Neural cell (in vitro differentiated cells): ENCODE data around the gene ADIG. TPM values are rescaled to one million over a fixed set of nuclear protein-coding genes. Genes with fewer than 3 reads are reported as not detected.

Experiments
- H2AFZ ChIP-seq: fragments of 200-600, 300-800 bp; sonication (generic), shearing (Covaris generic); 2 replicates; pipeline ENCODE4 v1.6.0; 2014; ENCODE audit warnings: low read depth, mild to moderate bottlenecking, antibody characterized with exemption, low read length, moderate library complexity
- H3F3A ChIP-seq: fragments of 200-600 bp; shearing (Covaris generic); 2 replicates; pipeline ENCODE4 v1.6.1; 2016; ENCODE audit warnings: mild to moderate bottlenecking, moderate library complexity, mixed read lengths, antibody characterized with exemption, low read length; ENCODE audit not compliant: insufficient read depth, poor library complexity, severe bottlenecking
- H3K27ac ChIP-seq: fragments of 200-600, 300-800 bp; sonication (generic), shearing (Covaris generic); 2 replicates; pipeline ENCODE4 v1.5.1; 2014; ENCODE audit warnings: mild to moderate bottlenecking, low read length, moderate library complexity
- H3K27me3 ChIP-seq: fragments of 300-800, 200-600 bp; sonication (generic), shearing (Covaris generic); 2 replicates; pipeline ENCODE4 v1.6.0; 2014; ENCODE audit warnings: mild to moderate bottlenecking, low read depth, low read length, moderate library complexity; ENCODE audit not compliant: insufficient read depth
- H3K36me3 ChIP-seq: fragments of 300-800, 200-600 bp; sonication (generic), shearing (Covaris generic); 2 replicates; pipeline ENCODE4 v1.5.1; 2014; ENCODE audit warnings: mild to moderate bottlenecking, antibody characterized with exemption, low read length, moderate library complexity; ENCODE audit not compliant: insufficient read depth
- H3K4me2 ChIP-seq: fragments of 300-800, 200-600 bp; sonication (generic), shearing (Covaris generic); 2 replicates; pipeline ENCODE4 v1.6.0; 2014; ENCODE audit warnings: mild to moderate bottlenecking, low read length
- H3K4me3 ChIP-seq: fragments of 300-800, 200-600 bp; sonication (generic), shearing (Covaris generic); 2 replicates; pipeline ENCODE4 v1.5.1; 2014; ENCODE audit warnings: mild to moderate bottlenecking, low read length, moderate library complexity
- H3K79me2 ChIP-seq: fragments of 200-600 bp; shearing (Covaris generic); replicated peaks from 2 replicates; pipeline ENCODE4 v1.6.0; 2014; ENCODE audit warnings: mild to moderate bottlenecking, low read length, moderate library complexity; ENCODE audit not compliant: insufficient read depth
- H3K9ac ChIP-seq: fragments of 300-800, 200-600 bp; sonication (generic), shearing (Covaris generic); 2 replicates; pipeline ENCODE4 v1.6.1; 2016; ENCODE audit warnings: mild to moderate bottlenecking, low read length, mixed read lengths
- H3K9me2 ChIP-seq: fragments of 200-600 bp; shearing (Covaris generic); 2 replicates; pipeline ENCODE4 v1.6.1; 2016; ENCODE audit warnings: mild to moderate bottlenecking, low read length, mixed read lengths; ENCODE audit not compliant: insufficient read depth
- H3K9me3 ChIP-seq: fragments of 200-600, 300-800 bp; sonication (generic), shearing (Covaris generic); 2 replicates; pipeline ENCODE4 v1.6.1; 2016; ENCODE audit warnings: mild to moderate bottlenecking, mixed run types, low read length, moderate library complexity, mixed read lengths
- H4K20me1 ChIP-seq: fragments of 200-600 bp; shearing (Covaris generic); 2 replicates; pipeline ENCODE4 v1.6.1; 2016; ENCODE audit warnings: mild to moderate bottlenecking, mixed run types; ENCODE audit not compliant: insufficient read depth
- CTCF ChIP-seq: fragments of 450-650 bp; IDR thresholded peaks from 2 replicates; pipeline ENCODE4 v1.5.1; 2014; ENCODE audit warnings: antibody characterized with exemption, mild to moderate bottlenecking, moderate library complexity; ENCODE audit not compliant: poor library complexity, severe bottlenecking
- EP300 ChIP-seq: fragments of 450-650 bp; conservative IDR thresholded peaks from 2 replicates; pipeline ENCODE4 v1.6.1; 2014; ENCODE audit warnings: antibody characterized with exemption, mild to moderate bottlenecking, moderate library complexity; ENCODE audit not compliant: poor library complexity, severe bottlenecking
- EZH2 ChIP-seq: fragments of 200-600, 300-800 bp; shearing (Covaris generic), sonication (generic); IDR thresholded peaks from 2 replicates; pipeline ENCODE4 v1.6.1; 2014; ENCODE audit warnings: antibody characterized with exemption, low read length, borderline replicate concordance, mild to moderate bottlenecking; ENCODE audit not compliant: insufficient read depth, poor library complexity, severe bottlenecking
- MXI1 ChIP-seq: fragments of 450-650 bp; conservative IDR thresholded peaks from 2 replicates; pipeline ENCODE4 v1.6.1; 2014; ENCODE audit warnings: antibody characterized with exemption, mild to moderate bottlenecking; ENCODE audit not compliant: poor library complexity, severe bottlenecking
- POLR2AphosphoS5 ChIP-seq: IDR thresholded peaks from 2 replicates; pipeline ENCODE4 v1.6.1; 2012
- RAD21 ChIP-seq: fragments of 450-650 bp; conservative IDR thresholded peaks from 2 replicates; pipeline ENCODE4 v1.6.1; 2014; ENCODE audit warnings: antibody characterized with exemption, mild to moderate bottlenecking, moderate library complexity
- SMC3 ChIP-seq: fragments of 450-650 bp; conservative IDR thresholded peaks from 2 replicates; pipeline ENCODE4 v1.6.1; 2014; ENCODE audit warnings: antibody characterized with exemption, mild to moderate bottlenecking, moderate library complexity; ENCODE audit not compliant: poor library complexity
- TAF1 ChIP-seq: IDR thresholded peaks from 2 replicates; pipeline ENCODE4 v1.6.1; 2012; ENCODE audit warnings: low read depth
- polyA plus RNA-seq: library from polyadenylated mRNA; depleted of rRNA; stranded (reverse); fragments of >200 nt; gene quantifications from 2 replicates; pipeline ENCODE4 v1.2.3, GENCODE V29; 2014
- TF ChIP-seq, protein P1 (sequence below): IDR thresholded peaks from 2 replicates; pipeline ENCODE4 v1.6.1; 2012; ENCODE audit warnings: borderline replicate concordance

The ADIG gene
- polyA plus RNA-seq, 1 donor from 2014 or later: not detected

DNA sequence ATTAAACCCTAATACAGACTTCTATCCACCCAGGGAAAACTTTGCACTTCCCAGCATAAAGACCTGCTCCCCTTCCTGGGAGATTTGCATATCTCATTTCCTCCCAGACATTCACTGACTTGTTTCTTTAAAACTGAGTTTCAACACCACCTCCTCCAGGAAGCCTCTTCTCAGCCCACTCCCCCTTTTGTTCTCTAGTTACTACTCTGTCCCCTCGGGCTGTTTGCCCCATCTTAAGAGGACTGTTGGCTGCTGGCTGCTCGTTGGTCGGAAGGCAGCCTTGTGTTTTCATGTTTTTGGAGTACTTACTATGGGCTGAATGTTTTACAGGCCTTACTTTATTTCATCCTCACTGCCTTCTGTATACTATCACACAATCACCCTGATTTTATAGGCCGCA, 27.2 kb downstream of the ADIG start (continued):
- TF ChIP-seq TAF1 (no peak), EZH2 (no peak)

GRCh38 chr20:38609815-38610214, 28.8 kb downstream of the ADIG start:
- TF ChIP-seq POLR2AphosphoS5 (no peak), TAF1 (no peak), CTCF (no peak), EZH2 (no peak), RAD21 (no peak)
- TF ChIP-seq, protein P1, sequence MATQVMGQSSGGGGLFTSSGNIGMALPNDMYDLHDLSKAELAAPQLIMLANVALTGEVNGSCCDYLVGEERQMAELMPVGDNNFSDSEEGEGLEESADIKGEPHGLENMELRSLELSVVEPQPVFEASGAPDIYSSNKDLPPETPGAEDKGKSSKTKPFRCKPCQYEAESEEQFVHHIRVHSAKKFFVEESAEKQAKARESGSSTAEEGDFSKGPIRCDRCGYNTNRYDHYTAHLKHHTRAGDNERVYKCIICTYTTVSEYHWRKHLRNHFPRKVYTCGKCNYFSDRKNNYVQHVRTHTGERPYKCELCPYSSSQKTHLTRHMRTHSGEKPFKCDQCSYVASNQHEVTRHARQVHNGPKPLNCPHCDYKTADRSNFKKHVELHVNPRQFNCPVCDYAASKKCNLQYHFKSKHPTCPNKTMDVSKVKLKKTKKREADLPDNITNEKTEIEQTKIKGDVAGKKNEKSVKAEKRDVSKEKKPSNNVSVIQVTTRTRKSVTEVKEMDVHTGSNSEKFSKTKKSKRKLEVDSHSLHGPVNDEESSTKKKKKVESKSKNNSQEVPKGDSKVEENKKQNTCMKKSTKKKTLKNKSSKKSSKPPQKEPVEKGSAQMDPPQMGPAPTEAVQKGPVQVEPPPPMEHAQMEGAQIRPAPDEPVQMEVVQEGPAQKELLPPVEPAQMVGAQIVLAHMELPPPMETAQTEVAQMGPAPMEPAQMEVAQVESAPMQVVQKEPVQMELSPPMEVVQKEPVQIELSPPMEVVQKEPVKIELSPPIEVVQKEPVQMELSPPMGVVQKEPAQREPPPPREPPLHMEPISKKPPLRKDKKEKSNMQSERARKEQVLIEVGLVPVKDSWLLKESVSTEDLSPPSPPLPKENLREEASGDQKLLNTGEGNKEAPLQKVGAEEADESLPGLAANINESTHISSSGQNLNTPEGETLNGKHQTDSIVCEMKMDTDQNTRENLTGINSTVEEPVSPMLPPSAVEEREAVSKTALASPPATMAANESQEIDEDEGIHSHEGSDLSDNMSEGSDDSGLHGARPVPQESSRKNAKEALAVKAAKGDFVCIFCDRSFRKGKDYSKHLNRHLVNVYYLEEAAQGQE: no peak

DNA sequence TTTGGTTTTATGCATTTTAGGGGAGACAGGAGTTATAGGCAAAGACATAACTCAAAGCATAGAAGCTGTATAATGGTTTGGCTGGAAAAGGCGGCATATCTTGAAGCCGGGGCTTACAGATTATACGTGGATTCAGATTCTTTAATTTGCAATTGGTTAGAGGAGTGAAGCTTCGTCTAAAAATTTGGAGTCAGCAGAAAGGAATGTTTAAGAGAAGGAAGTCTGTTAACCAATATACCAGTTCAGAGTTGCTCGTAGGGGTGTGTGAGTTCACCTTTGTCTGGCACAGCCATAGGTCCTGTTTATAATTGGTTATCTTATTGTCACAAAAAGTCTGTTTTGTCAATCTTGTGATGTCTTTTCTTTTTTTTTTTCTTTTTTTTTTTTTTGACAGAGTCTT, 29.5 kb downstream of the ADIG start:
- Histone ChIP-seq H3K9me3 (no peaks in the 10 kb centered on the region), H3K79me2 (no peaks in the 10 kb centered on the region), H3K27ac (no peak overlapping the region), H2AFZ (no peak overlapping the region), H3K36me3 (no peaks in the 10 kb centered on the region), H4K20me1 (no peaks in the 10 kb centered on the region), H3F3A (no peaks in the 10 kb centered on the region), H3K27me3 (no peaks in the 10 kb centered on the region), H3K4me2 (no peak overlapping the region), H3K4me3 (no peak overlapping the region), H3K9me2 (no peaks in the 10 kb centered on the region), H3K9ac (no peak overlapping the region)
- TF ChIP-seq CTCF (no peak), SMC3 (no peak), MXI1 (no peak), EZH2 (no peak), RAD21 (no peak), POLR2AphosphoS5 (no peak), EP300 (no peak), TAF1 (no peak)
- TF ChIP-seq, protein P1: no peak

More at GRCh38 chr20:38609815-38610214, 28.8 kb downstream of the ADIG start:
- H3K27me3 ChIP-seq: no peaks in the 10 kb centered on the region
- H3K9ac ChIP-seq: no peak overlapping the region
- H3K4me3 ChIP-seq: no peak overlapping the region
- H4K20me1 ChIP-seq: no peaks in the 10 kb centered on the region
- no peaks in the 10 kb centered on the region for H3K9me2 ChIP-seq
- H2AFZ ChIP-seq: no peak overlapping the region
- H3F3A ChIP-seq: no peaks in the 10 kb centered on the region
- H3K4me2 ChIP-seq: no peak overlapping the region
- H3K27ac ChIP-seq: no peak overlapping the region
- H3K9me3 ChIP-seq: no peaks in the 10 kb centered on the region
- H3K36me3 ChIP-seq: no peaks in the 10 kb centered on the region
- H3K79me2 ChIP-seq: no peaks in the 10 kb centered on the region
